SKM-1 treated with dmso at 0.1 percent for 144 hours (cell line): Measurements from ENCODE around the gene GALNT18.
"Not testable (repeated sequence)": the region's sequence is repeated elsewhere in the genome, so short reads cannot be mapped to it uniquely, and the experiment has no call there.

Source experiments
- DNase-seq: peaks from one replicate; lab custom pipeline; 2025; ENCODE audit not compliant: unreplicated experiment; lab: John Stamatoyannopoulos, UW

The GALNT18 gene

GRCh38 chr11:11468954-11469353 is 152.9 kb downstream of the GALNT18 start:
- DNase-seq = no peak

- no peak for DNase-seq
Observed at GRCh38 chr11:11467312-11467711, 154.5 kb downstream of the GALNT18 start.

- no peak for DNase-seq
Observed at GRCh38 chr11:11464555-11464954, 157.2 kb downstream of the GALNT18 start.

- no peak for DNase-seq
Observed at GRCh38 chr11:11463405-11463804, 158.4 kb downstream of the GALNT18 start.

GRCh38 chr11:11461473-11461872 is 160.3 kb downstream of the GALNT18 start:
- no peak for DNase-seq

- DNase-seq = no peak
Observed at GRCh38 chr11:11459578-11459977, 162.2 kb downstream of the GALNT18 start.

GRCh38 chr11:11458485-11458884 is 163.3 kb downstream of the GALNT18 start:
- DNase-seq = no peak

- no peak for DNase-seq
Observed at GRCh38 chr11:11458001-11458400, 163.8 kb downstream of the GALNT18 start.

- no peak for DNase-seq
Observed at GRCh38 chr11:11456866-11457265, 164.9 kb downstream of the GALNT18 start.

- no peak for DNase-seq
Observed at GRCh38 chr11:11454671-11455223, 167.1 kb downstream of the GALNT18 start.

- no peak for DNase-seq
Observed at GRCh38 chr11:11451501-11452005, 170.3 kb downstream of the GALNT18 start.

GRCh38 chr11:11450744-11451362 is 171.0 kb downstream of the GALNT18 start:
- DNase-seq = no peak

GRCh38 chr11:11449327-11449726 is 172.5 kb downstream of the GALNT18 start:
- DNase-seq = no peak

- no peak for DNase-seq
Observed at GRCh38 chr11:11448626-11449025, 173.2 kb downstream of the GALNT18 start.

GRCh38 chr11:11447601-11448000 is 174.2 kb downstream of the GALNT18 start:
- DNase-seq = not testable (repeated sequence)

- DNase-seq = peak; percentile 84
Observed at GRCh38 chr11:11446967-11447366, 174.8 kb downstream of the GALNT18 start.

GRCh38 chr11:11446564-11446963 is 175.2 kb downstream of the GALNT18 start:
- no peak for DNase-seq

GRCh38 chr11:11445441-11446185 is 176.2 kb downstream of the GALNT18 start:
- no peak for DNase-seq

- DNase-seq = no peak
Observed at GRCh38 chr11:11444804-11445131, 177.0 kb downstream of the GALNT18 start.

GRCh38 chr11:11444027-11444803 is 177.6 kb downstream of the GALNT18 start:
- no peak for DNase-seq

- DNase-seq = no peak
Observed at GRCh38 chr11:11442791-11443190, 179.0 kb downstream of the GALNT18 start.

- DNase-seq = no peak
Observed at GRCh38 chr11:11441516-11441915, 180.3 kb downstream of the GALNT18 start.
